Right atrium auricular region (tissue), 2 donors: ENCODE data around the gene TMSB4X. TPM values are rescaled to one million over a fixed set of nuclear protein-coding genes. Genes with fewer than 3 reads are reported as not detected.

Source experiments
- DNase-seq: peaks from one replicate; pipeline ENCODE4 v3.0.0-alpha.2; 2019; ENCODE audit warnings: low spot score
- H3K27ac ChIP-seq, 2 donors: fragments of 200-600 bp; sonication (generic); 1 replicate in 1 of 2; 2 replicates in 1 of 2; pipeline ENCODE4 v1.5.1; 2016 to 2019
- H3K27me3 ChIP-seq, 2 donors: fragments of 200-600 bp; sonication (generic); one replicate each; pipeline versions ENCODE4 v1.5.1 to v1.6.0; 2017 to 2019
- H3K36me3 ChIP-seq: fragments of 200-600 bp; sonication (generic); one replicate; pipeline ENCODE4 v1.5.1; 2016
- H3K4me1 ChIP-seq, 2 donors: fragments of 200-600 bp; sonication (generic); one replicate each; pipeline versions ENCODE4 v1.5.1 to v1.6.0; 2017 to 2019
- H3K4me3 ChIP-seq, 2 donors: fragments of 200-600 bp; sonication (generic); 1 replicate in 1 of 2; 2 replicates in 1 of 2; pipeline ENCODE4 v1.5.1; 2017 to 2019; ENCODE audit warnings: mild to moderate bottlenecking in 1 of 2, moderate library complexity in 1 of 2
- H3K9me3 ChIP-seq, 2 donors: fragments of 200-600 bp; sonication (generic); one replicate each; pipeline ENCODE4 v1.5.1; 2019
- CTCF ChIP-seq, 2 donors: fragments of 200-600 bp; sonication (generic); IDR thresholded peaks; one replicate each; pipeline ENCODE4 v1.5.1; 2019; ENCODE audit warnings: antibody characterized with exemption in 2 of 2
- total RNA-seq, 2 donors: library from RNA; depleted of rRNA; stranded (reverse); fragments of >200 nt; gene quantifications; one replicate each; pipeline ENCODE4 v1.1.0, GENCODE V29; 2016

Gene TMSB4X
- total RNA-seq, 2 donors from 2014 or later = 1,780 to 2,397 TPM

GRCh38 chrX:12972243-12972642, 2.7 kb upstream of the TMSB4X start:
- H3K4me1 ChIP-seq = peaks cover 0 to 19% of the 10 kb centered on the region in 2 donors
- H3K36me3 ChIP-seq = peaks cover 15% of the 10 kb centered on the region

GRCh38 chrX:12972878-12973560, 1.9 kb upstream of the TMSB4X start:
- Histone ChIP-seq H3K27ac (peak overlapping the region; percentile 85 to 87), H3K27me3 (no peaks in the 10 kb centered on the region), H3K4me1 (peaks cover 0 to 19% of the 10 kb centered on the region in 2 donors), H3K9me3 (peaks cover 0 to 3% of the 10 kb centered on the region in 2 donors), H3K4me3 (peak overlapping the region in 1 of 2 donors; percentile 61), H3K36me3 (peaks cover 21% of the 10 kb centered on the region)
- DNase-seq = no peak
- TF ChIP-seq CTCF (IDR thresholded peaks at IDR 0.05) = no peak

More at GRCh38 chrX:12972243-12972642, 2.7 kb upstream of the TMSB4X start:
- H3K4me3 ChIP-seq = peak overlapping the region in 1 of 2 donors; percentile 10
- no peaks in the 10 kb centered on the region for H3K27me3 ChIP-seq
- peak overlapping the region; percentile 71 to 87 for H3K27ac ChIP-seq
- H3K9me3 ChIP-seq = peaks cover 0 to 3% of the 10 kb centered on the region in 2 donors
- DNase-seq = no peak
- TF ChIP-seq CTCF (IDR thresholded peaks at IDR 0.05) = no peak

GRCh38 chrX:12973561-12974304, 1.2 kb upstream of the TMSB4X start:
- H3K27me3 ChIP-seq = no peaks in the 10 kb centered on the region
- peaks cover 0 to 23% of the 10 kb centered on the region in 2 donors for H3K4me1 ChIP-seq
- TF ChIP-seq CTCF (IDR thresholded peaks at IDR 0.05) = no peak
- DNase-seq = no peak
- H3K4me3 ChIP-seq = peak overlapping the region; percentile 56 to 61
- peak overlapping the region; percentile 85 to 87 for H3K27ac ChIP-seq
- peaks cover 21% of the 10 kb centered on the region for H3K36me3 ChIP-seq
- peaks cover 0 to 3% of the 10 kb centered on the region in 2 donors for H3K9me3 ChIP-seq

GRCh38 chrX:12974305-12974795, 560 bp upstream of the TMSB4X start:
- peaks cover 0 to 3% of the 10 kb centered on the region in 2 donors for H3K9me3 ChIP-seq
- H3K27ac ChIP-seq = peak overlapping the region; percentile 85 to 87
- H3K27me3 ChIP-seq = no peaks in the 10 kb centered on the region
- peak overlapping the region; percentile 56 to 61 for H3K4me3 ChIP-seq
- no peak for TF ChIP-seq CTCF (IDR thresholded peaks at IDR 0.05)
- DNase-seq = peak; percentile 83
- peaks cover 0 to 25% of the 10 kb centered on the region in 2 donors for H3K4me1 ChIP-seq
- H3K36me3 ChIP-seq = peaks cover 21% of the 10 kb centered on the region

GRCh38 chrX:12975670-12975965, 708 bp downstream of the TMSB4X start:
- DNase-seq = no peak
- peak overlapping the region; percentile 56 to 61 for H3K4me3 ChIP-seq
- H3K27ac ChIP-seq = peak overlapping the region; percentile 85 to 87
- H3K36me3 ChIP-seq = peaks cover 21% of the 10 kb centered on the region
- no peak for TF ChIP-seq CTCF (IDR thresholded peaks at IDR 0.05)
- H3K4me1 ChIP-seq = peaks cover 0 to 22% of the 10 kb centered on the region in 2 donors
- peaks cover 0 to 3% of the 10 kb centered on the region in 2 donors for H3K9me3 ChIP-seq
- H3K27me3 ChIP-seq = no peaks in the 10 kb centered on the region
